Measurements from ENCODE around the gene ATF7IP. TPM values are rescaled to one million over a fixed set of nuclear protein-coding genes. Genes with fewer than 3 reads are reported as not detected.

The ATF7IP gene
- total RNA-seq, 2 experiments from 2014 or later, result 55.6 to 66.0 TPM

GRCh38 chr12:14396071-14396470 lies 30.6 kb downstream of the ATF7IP start:
- Histone ChIP-seq H3K27ac (ENCODE audit: low read depth, low read length, poor library complexity, severe bottlenecking) (peak overlapping the region; percentile 91), H4K20me1 (ENCODE audit: insufficient read depth, low read length) (no peaks in the 10 kb centered on the region), H3K9me2 (ENCODE audit: insufficient read depth, low read length) (no peaks in the 10 kb centered on the region), H3K36me3 (ENCODE audit: insufficient read depth, low read length) (peaks cover 81% of the 10 kb centered on the region), H3K79me2 (ENCODE audit: insufficient read depth, low read depth, low read length) (peaks cover 100% of the 10 kb centered on the region), H3K4me3 (ENCODE audit: low read depth, low read length, poor library complexity, severe bottlenecking) (peak overlapping the region; percentile 29), H3K4me1 (ENCODE audit: insufficient read depth, low read length, poor library complexity, severe bottlenecking) (peaks cover 64% of the 10 kb centered on the region), H3K4me2 (ENCODE audit: low read length) (peak overlapping the region; percentile 72), H3K9me3 (ENCODE audit: low read length) (peaks cover 48% of the 10 kb centered on the region), H2AFZ (ENCODE audit: low read length) (no peak overlapping the region)
- TF ChIP-seq CTCF (conservative IDR thresholded peaks at IDR 0.05; ENCODE audit: low read length) (no peak), EZH2phosphoT487 (IDR thresholded peaks at IDR 0.05; ENCODE audit: borderline replicate concordance, low read depth, low read length) (no peak)
- intact Hi-C loops (cut with micrococcal nuclease; ENCODE audit: unreplicated experiment), result no loop called here
- DNase-seq (ENCODE audit: low spot score), result peak; percentile 51
- ChIA-PET CTCF (ENCODE audit: unreplicated experiment) (no interaction called here), POLR2A (interaction anchor here (1.0 to 3.8 kb wide), 2 partner anchors 11 to 117 kb away, joined by 4 to 55 read pairs; no protein-coding TSS in a partner anchor)
- no TSS peak for BruUV-seq (replicated peaks)

GRCh38 chr12:14399871-14400270 lies 34.4 kb downstream of the ATF7IP start:
- peak overlapping the region; percentile 1 for H3K27ac ChIP-seq (ENCODE audit: low read depth, low read length, poor library complexity, severe bottlenecking)

More at GRCh38 chr12:14399871-14400270, 34.4 kb downstream of the ATF7IP start:
- H3K36me3 ChIP-seq (ENCODE audit: insufficient read depth, low read length), result peaks cover 78% of the 10 kb centered on the region
- H3K4me1 ChIP-seq (ENCODE audit: insufficient read depth, low read length, poor library complexity, severe bottlenecking), result peaks cover 53% of the 10 kb centered on the region
- POLR2A ChIA-PET, result interaction anchor here (0.5 to 2.9 kb wide), 4 partner anchors 12 to 124 kb away, joined by 3 to 14 read pairs (median 4); no protein-coding TSS in a partner anchor
- no peak for DNase-seq (ENCODE audit: low spot score)
- no TSS peak for BruUV-seq (replicated peaks)
- peaks cover 100% of the 10 kb centered on the region for H3K79me2 ChIP-seq (ENCODE audit: insufficient read depth, low read depth, low read length)
- TF ChIP-seq CTCF (conservative IDR thresholded peaks at IDR 0.05; ENCODE audit: low read length), result no peak
- no peak for TF ChIP-seq EZH2phosphoT487 (IDR thresholded peaks at IDR 0.05; ENCODE audit: borderline replicate concordance, low read depth, low read length)
- intact Hi-C loops (cut with micrococcal nuclease; ENCODE audit: unreplicated experiment), result loop anchor here (10.0 kb wide), 1 partner anchor 555 kb away; no protein-coding TSS in a partner anchor
- CTCF ChIA-PET (ENCODE audit: unreplicated experiment), result no interaction called here
- H2AFZ ChIP-seq (ENCODE audit: low read length), result no peak overlapping the region
- peaks cover 7% of the 10 kb centered on the region; the same call in 1 of the 2 replicates for H4K20me1 ChIP-seq (ENCODE audit: insufficient read depth, low read length)
- H3K4me2 ChIP-seq (ENCODE audit: low read length), result peak overlapping the region; percentile 27
- H3K9me2 ChIP-seq (ENCODE audit: insufficient read depth, low read length), result no peaks in the 10 kb centered on the region
- H3K4me3 ChIP-seq (ENCODE audit: low read depth, low read length, poor library complexity, severe bottlenecking), result peak overlapping the region; percentile 15
- H3K9me3 ChIP-seq (ENCODE audit: low read length), result peaks cover 59% of the 10 kb centered on the region
